Heart left ventricle (tissue), 13 donors: ENCODE measurements around the gene COX4I1.

Experiments used
- POLR2A ChIP-seq, 2 donors: fragments of 450-650 bp; IDR thresholded peaks; one replicate each; pipeline ENCODE4 v1.6.1; 2017; ENCODE audit warnings: antibody characterized with exemption in 2 of 2, mild to moderate bottlenecking in 2 of 2, moderate library complexity in 2 of 2
- TF ChIP-seq, protein P1 (sequence below), 12 donors: fragments of 200-600 bp; sonication (generic) in 4 of 12; IDR thresholded peaks; one replicate each; pipeline versions ENCODE4 v1.5.0 to v1.8.0; 2018 to 2022; ENCODE audit warnings: antibody characterized with exemption in 12 of 12, mild to moderate bottlenecking in 5 of 12
- donor health status: ischemic (EF 13 %, LVEDD 7.1; RV severe dilation, severe dysfunction).
- donor health status: DM: no; HTN: yes; CAD: no.
- donor health status: DM: no; HTN: no; CAD: no.
- donor health status: ischemic (EF 25% LVEDD 6.9; RV normal size, moderate dysfunction).
- donor health status: ischemic (EF 25% LVEDD 5.7; RV mildly dilated, moderate dysfunction).
- donor health status: ischemic (EF 35%, LVEDD 5.7; RV mildly dilated, moderate dysfunction).
- donor health status: nonischemic (EF 11% LVEDD 7.7; RV severe dilation, severe dysfunction).
- donor health status: DM: yes; HTN: yes; CAD: no.
- donor health status: PGD.
- donor health status: ischemic (EF 29% LVEDD 5.4; RV normal size, mild dysfunction).
- donor health status: nonischemic (EF 23%, LVEDD 6.1; RV moderate dilation, normal function).

DNA sequence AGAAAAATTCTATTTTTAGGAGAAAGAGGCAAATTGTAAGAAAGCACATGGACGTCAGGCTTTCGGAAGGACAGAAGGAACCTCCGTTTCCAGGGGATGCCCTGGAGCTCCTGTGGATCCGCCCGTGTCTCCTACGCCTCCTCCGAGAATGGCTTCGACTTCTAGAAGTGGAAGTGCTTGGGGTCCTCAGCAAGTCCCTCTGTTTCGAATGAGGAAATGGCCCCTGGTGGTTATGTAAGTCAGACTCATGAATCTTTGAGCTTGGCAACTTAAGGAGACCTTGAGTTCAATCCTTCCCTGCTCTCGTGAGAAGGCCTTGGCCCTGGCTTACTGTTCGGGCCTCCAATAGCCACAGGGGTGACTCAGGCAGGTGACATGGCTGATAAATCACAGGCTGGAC lies 38.9 kb downstream of the COX4I1 start:
- TF ChIP-seq, protein P1, sequence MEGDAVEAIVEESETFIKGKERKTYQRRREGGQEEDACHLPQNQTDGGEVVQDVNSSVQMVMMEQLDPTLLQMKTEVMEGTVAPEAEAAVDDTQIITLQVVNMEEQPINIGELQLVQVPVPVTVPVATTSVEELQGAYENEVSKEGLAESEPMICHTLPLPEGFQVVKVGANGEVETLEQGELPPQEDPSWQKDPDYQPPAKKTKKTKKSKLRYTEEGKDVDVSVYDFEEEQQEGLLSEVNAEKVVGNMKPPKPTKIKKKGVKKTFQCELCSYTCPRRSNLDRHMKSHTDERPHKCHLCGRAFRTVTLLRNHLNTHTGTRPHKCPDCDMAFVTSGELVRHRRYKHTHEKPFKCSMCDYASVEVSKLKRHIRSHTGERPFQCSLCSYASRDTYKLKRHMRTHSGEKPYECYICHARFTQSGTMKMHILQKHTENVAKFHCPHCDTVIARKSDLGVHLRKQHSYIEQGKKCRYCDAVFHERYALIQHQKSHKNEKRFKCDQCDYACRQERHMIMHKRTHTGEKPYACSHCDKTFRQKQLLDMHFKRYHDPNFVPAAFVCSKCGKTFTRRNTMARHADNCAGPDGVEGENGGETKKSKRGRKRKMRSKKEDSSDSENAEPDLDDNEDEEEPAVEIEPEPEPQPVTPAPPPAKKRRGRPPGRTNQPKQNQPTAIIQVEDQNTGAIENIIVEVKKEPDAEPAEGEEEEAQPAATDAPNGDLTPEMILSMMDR (IDR thresholded peaks at IDR 0.05): no peak
- no peak for TF ChIP-seq POLR2A (IDR thresholded peaks at IDR 0.05)
